Stimulated activated CD8-positive, alpha-beta memory T cell treated with anti-CD3 and anti-CD28 coated beads, Interleukin-7, amount 100 ng/mL, for 1 hour (primary cell): ENCODE measurements around the gene CHCHD3.

Experiments
- DNase-seq, 2 donors: peaks; one replicate each; pipeline ENCODE4 v3.0.0-alpha.2; 2020; ENCODE audit warnings: low read depth in 2 of 2

Gene CHCHD3

GRCh38 chr7:133081599-133082389, at the start of gene CHCHD3:
Gene CHCHD3, minus strand, starts transcription at chr7:133082090. Its CDS starts 153 bp downstream, at chr7:133081937.
- peak; percentile 90 for DNase-seq

GRCh38 chr7:133130166-133130565, 48.3 kb upstream of the CHCHD3 start:
- DNase-seq: no peak

GRCh38 chr7:133126422-133126821, 44.5 kb upstream of the CHCHD3 start:
- no peak for DNase-seq

- no peak for DNase-seq
These were observed 43.1 kb upstream of the CHCHD3 start for GRCh38 chr7:133124974-133125373.

- DNase-seq: no peak
These were observed 39.4 kb upstream of the CHCHD3 start for GRCh38 chr7:133121175-133121844.

GRCh38 chr7:133119067-133119466, 37.2 kb upstream of the CHCHD3 start:
- DNase-seq: no peak

GRCh38 chr7:133118261-133118660, 36.4 kb upstream of the CHCHD3 start:
- DNase-seq: no peak

GRCh38 chr7:133117452-133117851, 35.6 kb upstream of the CHCHD3 start:
- DNase-seq: no peak

- no peak for DNase-seq
These were observed 33.7 kb upstream of the CHCHD3 start for GRCh38 chr7:133115596-133115995.

GRCh38 chr7:133114519-133114918, 32.6 kb upstream of the CHCHD3 start:
- no peak for DNase-seq

GRCh38 chr7:133112976-133113375, 31.1 kb upstream of the CHCHD3 start:
- DNase-seq: no peak

GRCh38 chr7:133112335-133112734, 30.4 kb upstream of the CHCHD3 start:
- no peak for DNase-seq

- DNase-seq: no peak
These were observed 28.4 kb upstream of the CHCHD3 start for GRCh38 chr7:133110312-133110711.

- no peak for DNase-seq
These were observed 27.9 kb upstream of the CHCHD3 start for GRCh38 chr7:133109816-133110215.

GRCh38 chr7:133108023-133108422, 26.1 kb upstream of the CHCHD3 start:
- no peak for DNase-seq

- DNase-seq: no peak
These were observed 20.6 kb upstream of the CHCHD3 start for GRCh38 chr7:133102276-133103060.

GRCh38 chr7:133099633-133100286, 17.9 kb upstream of the CHCHD3 start:
- no peak for DNase-seq

- DNase-seq: no peak
These were observed 13.3 kb upstream of the CHCHD3 start for GRCh38 chr7:133095119-133095671.

GRCh38 chr7:133091943-133092464, 10.1 kb upstream of the CHCHD3 start:
- DNase-seq: no peak

- DNase-seq: no peak
These were observed 488 bp upstream of the CHCHD3 start for GRCh38 chr7:133082390-133082766.

- no peak for DNase-seq
These were observed 731 bp downstream of the CHCHD3 start for GRCh38 chr7:133081119-133081598.
